ENCODE data around the gene SUFU. TPM values are rescaled to one million over a fixed set of nuclear protein-coding genes. Genes with fewer than 3 reads are reported as not detected.
"Not testable (repeated sequence)": the region's sequence is repeated elsewhere in the genome, so short reads cannot be mapped to it uniquely, and the experiment has no call there.

The SUFU gene
- total RNA-seq, 1 experiment from 2014 or later, result 2.7 TPM

DNA sequence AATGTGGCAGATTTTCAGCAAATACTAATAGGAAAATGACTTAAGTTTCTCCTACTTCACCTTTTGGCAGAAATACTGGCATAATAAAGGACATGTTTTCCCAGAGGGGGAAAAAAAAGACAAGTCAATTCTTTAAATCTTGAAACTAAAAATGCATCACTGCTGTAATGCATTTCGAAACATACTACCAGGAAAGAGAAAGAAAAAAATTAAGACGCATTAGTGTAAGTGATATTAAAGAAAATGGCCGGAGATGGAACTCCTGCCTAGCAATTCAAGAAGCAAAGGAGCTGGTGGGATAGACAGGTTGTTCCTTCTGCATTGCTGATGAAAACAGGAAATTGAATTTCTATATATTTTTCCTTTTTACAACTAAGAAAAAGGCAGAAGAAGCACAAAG lies 4.4 kb upstream of the SUFU start:
- no peaks in the 10 kb centered on the region for H3K36me3 ChIP-seq (ENCODE audit: low read depth, low read length)
- H3K4me1 ChIP-seq (ENCODE audit: insufficient read depth, low read length), result 0 out of 2 replicates have a peak, but pooled peaks cover 3% of the 10 kb centered on the region
- CTCF ChIA-PET, result no interaction called here
- ATAC-seq, result no peak
- H3K79me2 ChIP-seq (ENCODE audit: low read length), result peaks cover 67% of the 10 kb centered on the region
- H2AFZ ChIP-seq (ENCODE audit: low read length), result no peak overlapping the region
- POLR2A ChIA-PET (ENCODE audit: unreplicated experiment), result no interaction called here
- no peaks in the 10 kb centered on the region for H3K9me3 ChIP-seq (ENCODE audit: low read length)
- H3K9ac ChIP-seq (ENCODE audit: low read length), result no peak overlapping the region
- no peaks in the 10 kb centered on the region for H3K9me2 ChIP-seq (replicated peaks; ENCODE audit: low read length)
- no peak overlapping the region for H3K4me3 ChIP-seq (ENCODE audit: low read length)
- no peak overlapping the region for H3K4me2 ChIP-seq (ENCODE audit: low read length)
- intact Hi-C loops (cut with micrococcal nuclease), result no loop called here
- H3K27me3 ChIP-seq (ENCODE audit: low read length), result no peaks in the 10 kb centered on the region
- H4K20me1 ChIP-seq (ENCODE audit: low read length), result peaks cover 15% of the 10 kb centered on the region; the same call in 1 of the 2 replicates
- TF ChIP-seq EZH2 (IDR thresholded peaks at IDR 0.05; ENCODE audit: low read length, unreplicated experiment), result no peak
- no peak for TF ChIP-seq EZH2phosphoT487 (IDR thresholded peaks at IDR 0.05; ENCODE audit: borderline replicate concordance, low read length)
- TF ChIP-seq, protein P1, sequence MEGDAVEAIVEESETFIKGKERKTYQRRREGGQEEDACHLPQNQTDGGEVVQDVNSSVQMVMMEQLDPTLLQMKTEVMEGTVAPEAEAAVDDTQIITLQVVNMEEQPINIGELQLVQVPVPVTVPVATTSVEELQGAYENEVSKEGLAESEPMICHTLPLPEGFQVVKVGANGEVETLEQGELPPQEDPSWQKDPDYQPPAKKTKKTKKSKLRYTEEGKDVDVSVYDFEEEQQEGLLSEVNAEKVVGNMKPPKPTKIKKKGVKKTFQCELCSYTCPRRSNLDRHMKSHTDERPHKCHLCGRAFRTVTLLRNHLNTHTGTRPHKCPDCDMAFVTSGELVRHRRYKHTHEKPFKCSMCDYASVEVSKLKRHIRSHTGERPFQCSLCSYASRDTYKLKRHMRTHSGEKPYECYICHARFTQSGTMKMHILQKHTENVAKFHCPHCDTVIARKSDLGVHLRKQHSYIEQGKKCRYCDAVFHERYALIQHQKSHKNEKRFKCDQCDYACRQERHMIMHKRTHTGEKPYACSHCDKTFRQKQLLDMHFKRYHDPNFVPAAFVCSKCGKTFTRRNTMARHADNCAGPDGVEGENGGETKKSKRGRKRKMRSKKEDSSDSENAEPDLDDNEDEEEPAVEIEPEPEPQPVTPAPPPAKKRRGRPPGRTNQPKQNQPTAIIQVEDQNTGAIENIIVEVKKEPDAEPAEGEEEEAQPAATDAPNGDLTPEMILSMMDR (conservative IDR thresholded peaks at IDR 0.05; ENCODE audit: low read depth, low read length), result no peak
- DNase-seq, result no peak
- H3K27ac ChIP-seq (ENCODE audit: low read length), result no peak overlapping the region
- no TSS peak for BruUV-seq (replicated peaks)
- no peaks in the 10 kb centered on the region for H3F3A ChIP-seq (ENCODE audit: low read length, unreplicated experiment)

- DNase-seq; ATAC-seq; H3F3A ChIP-seq (ENCODE audit: low read length, unreplicated experiment); H2AFZ ChIP-seq (ENCODE audit: low read length); BruUV-seq (replicated peaks); H3K4me1 ChIP-seq (ENCODE audit: insufficient read depth, low read length); H3K27ac ChIP-seq (ENCODE audit: low read length); H3K36me3 ChIP-seq (ENCODE audit: low read depth, low read length); H3K9me2 ChIP-seq (replicated peaks; ENCODE audit: low read length); H3K9me3 ChIP-seq (ENCODE audit: low read length); H3K27me3 ChIP-seq (ENCODE audit: low read length): not testable (repeated sequence)
- H3K79me2 ChIP-seq (ENCODE audit: low read length), result peaks cover 73% of the 10 kb centered on the region
- H4K20me1 ChIP-seq (ENCODE audit: low read length), result peaks cover 21% of the 10 kb centered on the region; the same call in 1 of the 2 replicates
- POLR2A ChIA-PET (ENCODE audit: unreplicated experiment), result interaction anchor here (0.5 kb wide), 1 partner anchor 105 kb away, joined by 4 read pairs; the partner anchor contains the start of gene NFKB2
- peak overlapping the region; percentile 92; the same call in 1 of the 2 replicates for H3K4me3 ChIP-seq (ENCODE audit: low read length)
- peak overlapping the region; percentile 78; the same call in 1 of the 2 replicates for H3K9ac ChIP-seq (ENCODE audit: low read length)
- peak overlapping the region; percentile 97 for H3K4me2 ChIP-seq (ENCODE audit: low read length)
- CTCF ChIA-PET, result interaction anchor here (0.6 kb wide), 1 partner anchor 22 kb away, joined by 3 read pairs; no protein-coding TSS in a partner anchor
- intact Hi-C loops (cut with micrococcal nuclease), result loop anchor here (5.0 kb wide), 1 partner anchor 212 kb away; the partner anchor contains the start of genes ARL3 and SFXN2
Measured at GRCh38 chr10:102500686-102501085, 3.1 kb upstream of the SUFU start.

DNA sequence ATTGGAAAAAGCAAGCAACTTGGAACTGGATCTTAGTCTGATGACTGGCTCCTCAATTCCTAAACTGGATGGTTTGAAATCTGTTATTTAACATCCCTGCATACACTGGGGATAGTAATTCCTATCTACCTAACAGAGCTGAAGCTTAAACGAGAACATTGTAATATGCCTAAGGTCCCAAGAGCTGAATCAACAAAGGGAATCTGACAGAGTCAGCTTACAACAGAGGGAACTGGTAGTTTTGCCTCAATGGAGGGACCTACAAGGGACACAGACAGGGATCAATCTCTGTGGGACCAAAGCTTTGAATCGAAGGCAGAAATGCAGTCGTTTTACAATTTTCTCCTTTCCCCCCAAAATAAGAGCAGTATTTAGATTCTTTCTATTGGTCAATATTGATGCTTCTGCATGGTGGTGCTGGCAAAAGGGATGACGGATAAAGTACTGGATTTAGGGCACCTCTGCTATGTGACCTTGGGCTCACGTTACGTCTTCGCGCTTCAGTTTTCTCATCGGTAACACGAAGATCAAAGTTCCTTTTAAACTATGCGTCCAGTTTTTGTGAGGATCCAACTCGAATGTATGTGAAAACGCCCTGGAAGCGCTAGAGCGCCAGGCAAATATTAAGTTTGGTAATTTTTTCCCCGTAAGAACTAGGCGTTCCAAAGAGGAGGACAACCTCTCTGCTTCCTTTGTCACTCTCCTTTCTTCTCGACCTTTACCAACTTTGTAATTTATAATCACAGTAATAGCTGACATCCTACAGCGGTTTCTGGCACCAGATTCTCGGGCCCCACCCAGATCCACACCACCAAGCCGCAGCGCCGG lies 2.4 kb upstream of the SUFU start:
- TF ChIP-seq EZH2phosphoT487 (IDR thresholded peaks at IDR 0.05; ENCODE audit: borderline replicate concordance, low read length) (no peak), EZH2 (IDR thresholded peaks at IDR 0.05; ENCODE audit: low read length, unreplicated experiment) (no peak)
- TF ChIP-seq, protein P1 (conservative IDR thresholded peaks at IDR 0.05; ENCODE audit: low read depth, low read length), result no peak
- Histone ChIP-seq H3K9ac (ENCODE audit: low read length) (peak overlapping the region; percentile 78), H3K4me1 (ENCODE audit: insufficient read depth, low read length) (peaks cover 9% of the 10 kb centered on the region; the same call in 1 of the 2 replicates), H3K79me2 (ENCODE audit: low read length) (peaks cover 73% of the 10 kb centered on the region), H2AFZ (ENCODE audit: low read length) (peak overlapping the region; percentile 73), H3K36me3 (ENCODE audit: low read depth, low read length) (no peaks in the 10 kb centered on the region), H3K27ac (ENCODE audit: low read length) (0 out of 2 replicates have a peak overlapping the region, but pooled peaks have one; percentile 34), H3K27me3 (ENCODE audit: low read length) (no peaks in the 10 kb centered on the region), H3K9me3 (ENCODE audit: low read length) (no peaks in the 10 kb centered on the region), H3K9me2 (replicated peaks; ENCODE audit: low read length) (no peaks in the 10 kb centered on the region), H3K4me3 (ENCODE audit: low read length) (peak overlapping the region; percentile 92), H4K20me1 (ENCODE audit: low read length) (peaks cover 18% of the 10 kb centered on the region; the same call in 1 of the 2 replicates), H3F3A (ENCODE audit: low read length, unreplicated experiment) (no peaks in the 10 kb centered on the region), H3K4me2 (ENCODE audit: low read length) (peak overlapping the region; percentile 97)
- POLR2A ChIA-PET (ENCODE audit: unreplicated experiment), result interaction anchor here (0.5 kb wide), 1 partner anchor 106 kb away, joined by 4 read pairs; the partner anchor contains the start of gene NFKB2
- CTCF ChIA-PET, result interaction anchor here (0.6 kb wide), 1 partner anchor 23 kb away, joined by 3 read pairs; no protein-coding TSS in a partner anchor
- BruUV-seq (replicated peaks), result no TSS peak
- DNase-seq (no peak), ATAC-seq (no peak)
- intact Hi-C loops (cut with micrococcal nuclease), result loop anchor here (5.0 kb wide), 1 partner anchor 211 kb away; the partner anchor contains the start of genes ARL3 and SFXN2
